HG02571 (cell line): ENCODE results near the gene NACC2.

Source experiments
- ATAC-seq: cut with Tn5 transposase; IDR thresholded peaks from one replicate; pipeline ENCODE4 v1.9.1; 2021; ENCODE audit warnings: mild to moderate bottlenecking, moderate library complexity; ENCODE audit not compliant: unreplicated experiment

The NACC2 gene

DNA sequence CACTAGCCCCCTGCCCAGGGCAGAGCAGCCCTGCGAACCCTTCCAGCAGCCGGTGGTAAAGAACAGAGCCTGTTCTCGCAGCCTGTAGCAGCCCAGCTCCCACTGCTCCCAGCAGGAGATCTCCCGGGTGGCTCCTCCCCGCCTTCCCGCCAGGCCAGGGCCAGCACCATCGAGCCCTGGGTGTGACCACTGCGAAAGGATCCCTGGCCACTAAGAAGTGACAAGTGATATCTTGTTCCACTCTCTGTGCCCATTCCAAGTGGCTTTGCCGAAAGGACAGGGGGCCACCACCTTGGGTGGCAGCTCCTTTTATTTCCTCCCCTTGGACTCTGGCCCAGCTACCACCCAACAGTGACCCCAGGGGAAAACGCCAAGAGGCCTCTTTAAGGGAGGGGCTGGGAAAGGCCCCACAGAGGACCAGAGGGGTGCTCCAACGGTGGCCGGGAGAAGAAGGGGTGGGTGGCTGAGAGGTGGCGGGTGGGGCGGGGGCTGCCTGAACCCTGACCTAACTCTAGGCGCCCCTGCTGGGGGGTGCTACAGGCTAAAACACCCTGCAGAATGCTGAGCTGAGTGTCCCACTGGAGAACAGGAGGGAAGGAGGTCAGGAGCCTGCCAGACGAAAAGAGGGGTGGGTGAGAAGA is 1.6 kb downstream of the NACC2 start:
- ATAC-seq: no peak

DNA sequence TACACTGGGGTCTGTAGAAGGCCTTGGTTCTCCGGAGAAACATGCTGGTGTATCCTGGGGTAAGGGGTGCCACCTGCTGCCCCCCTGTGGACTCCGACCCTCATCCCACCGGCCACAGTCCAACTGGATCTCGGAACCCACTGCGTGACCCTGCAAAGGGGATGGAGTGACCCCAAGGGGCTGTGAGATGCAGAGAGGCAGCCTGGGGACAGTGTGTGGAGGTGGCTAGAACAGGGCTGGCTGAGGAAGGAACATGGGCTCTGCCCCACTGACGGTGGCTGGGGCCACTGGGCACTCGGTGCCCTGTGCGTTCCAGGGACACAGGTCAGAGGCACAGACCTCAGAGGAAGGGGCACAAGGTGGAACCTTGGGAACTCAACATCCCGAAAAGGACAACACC is 2.3 kb downstream of the NACC2 start:
- no peak for ATAC-seq

DNA sequence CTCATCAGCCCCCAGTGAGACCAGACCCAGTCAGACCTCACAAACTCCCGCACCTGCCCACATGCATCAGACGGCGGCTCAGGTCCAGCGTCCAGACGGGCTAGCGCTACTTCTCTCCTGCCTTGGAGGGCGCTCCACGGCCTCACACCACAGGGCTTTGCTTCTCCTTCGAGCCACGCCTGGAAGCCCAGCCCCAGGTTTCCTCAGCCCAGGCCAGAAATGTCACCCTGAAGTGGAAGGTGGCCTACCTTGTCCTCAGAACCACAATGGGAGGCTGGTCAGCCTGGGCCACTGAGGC is 2.8 kb downstream of the NACC2 start:
- no peak for ATAC-seq

DNA sequence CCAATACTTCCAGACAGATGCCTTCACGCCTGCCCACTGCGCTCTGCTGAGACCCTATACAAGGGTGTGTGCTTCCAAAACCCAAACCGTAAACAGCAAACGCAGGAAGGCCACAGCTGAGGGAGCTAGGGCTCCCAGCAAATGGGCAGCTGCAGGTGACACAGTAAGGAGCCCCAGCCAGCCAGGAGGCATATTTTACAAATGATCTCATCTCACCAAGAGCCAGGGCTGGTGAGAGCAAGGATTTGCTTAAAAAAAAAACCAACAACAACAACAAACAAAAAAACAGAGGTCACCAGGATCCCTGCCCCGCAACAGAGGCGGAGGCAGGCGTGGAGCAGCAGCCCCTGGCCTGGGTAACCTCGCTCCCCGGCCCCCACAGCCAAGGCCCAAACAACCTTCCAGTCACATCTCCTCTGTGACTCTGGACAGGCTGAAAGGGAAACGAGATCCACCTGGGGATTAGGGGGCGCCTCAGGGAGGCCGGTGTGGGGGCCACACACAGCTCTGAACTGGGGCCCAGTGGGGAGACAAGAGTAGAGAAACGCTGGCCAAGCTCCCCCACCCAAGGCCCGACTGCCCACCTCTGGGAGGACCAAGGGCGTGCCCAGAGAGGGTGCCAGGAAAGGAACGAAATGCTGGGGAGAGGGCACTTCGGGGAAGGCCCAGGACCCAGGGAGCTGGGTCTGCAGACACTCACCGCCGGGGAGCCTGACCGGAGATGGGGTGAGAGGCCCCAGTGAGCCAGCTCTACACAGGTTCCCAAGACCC is 3.3 kb downstream of the NACC2 start:
- no peak for ATAC-seq

DNA sequence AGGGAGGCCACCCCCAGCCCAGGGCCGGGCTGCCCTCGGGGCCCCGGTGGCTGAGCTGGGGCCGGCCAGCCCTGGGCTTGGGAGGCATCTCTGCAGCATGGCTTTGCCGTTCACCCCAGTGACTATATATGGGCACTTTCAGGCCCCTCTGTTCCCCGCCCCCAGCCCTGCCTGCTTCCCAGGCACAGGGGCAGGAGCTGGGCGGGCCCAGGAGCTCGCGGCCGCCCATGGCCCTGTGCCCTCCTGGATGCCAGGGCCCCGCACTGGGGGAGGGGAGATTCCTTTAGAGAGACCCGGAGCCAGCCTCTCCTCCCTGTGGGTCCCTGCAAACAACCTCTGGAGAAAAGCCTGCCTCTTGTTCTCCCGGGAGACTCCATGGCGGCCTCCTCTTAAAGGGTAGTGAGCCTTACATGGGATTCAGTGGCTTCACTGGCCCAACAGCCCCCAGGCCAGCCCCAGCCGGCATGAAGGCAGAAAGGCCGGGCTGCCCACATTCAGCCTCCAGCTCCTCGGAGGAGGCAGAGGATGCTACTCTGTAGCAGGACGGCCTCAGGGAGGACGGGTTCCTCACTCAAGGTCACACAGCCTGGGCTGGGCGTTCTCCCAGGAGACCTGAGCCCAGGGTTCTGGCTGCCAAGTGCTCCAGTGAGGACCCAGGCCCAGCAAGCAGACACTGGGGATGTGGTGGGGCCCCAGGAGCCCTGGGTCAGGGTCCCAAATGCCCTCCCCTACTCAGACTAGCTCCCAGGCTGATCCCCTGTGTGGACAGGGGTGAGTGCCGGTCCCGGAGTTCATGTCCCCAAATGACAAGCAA is 4.1 kb downstream of the NACC2 start:
- no peak for ATAC-seq

DNA sequence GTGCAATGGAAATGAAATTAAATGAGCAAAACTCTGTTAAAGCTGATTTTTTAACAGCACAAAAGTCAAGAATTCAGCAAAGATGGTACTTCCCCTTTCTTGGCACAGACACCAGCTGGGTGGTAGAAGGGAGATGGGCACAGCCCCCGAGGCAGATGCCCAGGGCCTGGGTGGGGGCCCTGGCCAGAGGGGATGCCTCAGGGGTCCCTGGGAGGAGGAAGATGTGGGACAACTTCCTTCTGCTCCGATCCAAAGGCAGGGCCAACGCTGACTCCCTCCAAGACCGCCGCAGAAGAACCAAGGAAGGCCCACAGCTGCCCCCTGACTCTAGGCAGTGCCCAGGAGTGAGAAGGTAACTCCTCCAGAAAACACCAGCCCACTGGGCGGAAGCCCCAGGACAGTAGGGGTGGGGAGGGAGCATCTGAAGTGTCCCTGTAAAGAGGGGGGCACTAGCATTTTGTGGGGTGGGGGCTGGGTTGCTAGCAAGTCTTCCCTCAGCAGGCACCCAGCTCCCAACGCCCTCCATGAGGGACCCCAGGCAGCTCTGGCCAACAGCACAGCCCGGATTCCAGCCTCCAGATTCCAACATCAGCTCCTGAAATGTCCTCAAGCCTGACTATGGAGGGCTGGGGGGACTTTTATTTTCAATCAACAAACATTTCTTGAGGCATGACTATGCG is 4.9 kb downstream of the NACC2 start:
- no peak for ATAC-seq

DNA sequence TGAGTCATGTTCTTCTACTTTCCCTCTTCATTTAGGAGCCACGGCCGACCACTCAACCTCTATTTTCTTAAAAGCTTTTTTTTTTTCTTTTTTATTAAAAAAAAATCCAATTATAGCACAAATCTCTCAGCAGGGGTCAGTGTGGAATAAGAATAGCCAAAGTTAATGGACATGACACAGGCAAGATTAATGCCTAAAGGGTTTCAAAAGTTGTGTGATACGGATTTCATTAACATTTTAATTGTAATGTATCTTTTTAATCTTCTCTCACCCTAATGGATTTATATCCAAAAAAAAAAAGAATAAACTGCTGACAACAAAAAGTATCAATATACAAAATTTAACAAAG is 5.4 kb downstream of the NACC2 start:
- no peak for ATAC-seq

DNA sequence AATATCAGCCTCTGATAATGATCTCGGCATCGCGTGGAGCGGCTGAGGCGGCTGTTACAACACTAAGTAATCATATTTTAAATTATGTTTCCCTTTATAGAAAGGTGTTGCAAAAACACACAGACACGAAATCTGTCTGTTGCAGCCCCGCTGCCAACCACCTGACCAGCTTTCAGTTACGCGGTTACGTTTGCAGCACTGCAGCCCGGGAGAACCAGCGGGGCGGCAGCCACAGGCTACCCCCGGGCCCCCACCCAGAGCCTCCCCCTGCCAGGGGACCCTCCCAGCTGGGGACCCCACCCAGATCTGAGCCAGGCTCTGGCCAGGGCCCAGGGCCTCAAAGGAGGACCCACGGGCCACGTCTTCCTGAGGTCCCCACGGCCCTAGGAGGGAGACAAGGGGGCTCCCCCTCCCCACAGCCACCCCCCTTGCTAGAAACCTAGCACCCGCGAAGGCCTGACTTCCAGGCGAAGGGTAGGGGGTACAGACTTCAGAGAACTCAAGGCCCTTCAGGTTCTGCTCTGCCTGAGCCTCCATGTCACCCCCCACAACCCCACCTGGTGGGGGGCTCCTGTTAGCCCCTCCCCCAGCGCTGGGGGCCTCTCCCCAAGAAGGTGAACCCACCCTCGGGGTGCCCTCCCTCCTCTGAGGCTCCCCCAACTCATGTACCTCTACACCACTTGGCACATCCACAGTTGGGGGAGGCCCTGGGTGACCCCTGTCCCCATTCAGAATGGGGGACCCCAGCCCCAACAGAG is 6.0 kb downstream of the NACC2 start:
- no peak for ATAC-seq

DNA sequence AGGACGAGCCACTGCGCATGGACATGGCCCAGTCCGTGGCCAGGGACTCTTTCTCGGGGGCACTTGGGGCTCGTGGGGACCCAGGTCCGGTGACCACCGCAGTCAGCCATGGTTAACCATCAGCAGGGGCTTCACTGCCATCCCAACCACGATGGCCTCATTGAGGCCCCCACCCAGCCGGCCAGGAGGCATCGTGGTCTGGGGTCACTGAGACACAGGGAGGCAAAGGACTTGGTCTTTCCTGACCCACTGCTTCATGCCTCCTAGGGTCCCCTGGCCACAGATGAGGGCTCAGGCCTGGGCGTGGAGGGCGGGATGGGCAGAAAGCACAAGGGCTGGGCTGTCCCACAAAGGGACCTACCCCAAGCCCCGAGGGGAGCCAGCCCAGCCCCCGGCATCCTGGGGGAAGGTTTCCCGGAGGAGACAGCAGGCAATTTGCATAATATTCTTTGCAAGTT is 6.6 kb downstream of the NACC2 start:
- no peak for ATAC-seq

DNA sequence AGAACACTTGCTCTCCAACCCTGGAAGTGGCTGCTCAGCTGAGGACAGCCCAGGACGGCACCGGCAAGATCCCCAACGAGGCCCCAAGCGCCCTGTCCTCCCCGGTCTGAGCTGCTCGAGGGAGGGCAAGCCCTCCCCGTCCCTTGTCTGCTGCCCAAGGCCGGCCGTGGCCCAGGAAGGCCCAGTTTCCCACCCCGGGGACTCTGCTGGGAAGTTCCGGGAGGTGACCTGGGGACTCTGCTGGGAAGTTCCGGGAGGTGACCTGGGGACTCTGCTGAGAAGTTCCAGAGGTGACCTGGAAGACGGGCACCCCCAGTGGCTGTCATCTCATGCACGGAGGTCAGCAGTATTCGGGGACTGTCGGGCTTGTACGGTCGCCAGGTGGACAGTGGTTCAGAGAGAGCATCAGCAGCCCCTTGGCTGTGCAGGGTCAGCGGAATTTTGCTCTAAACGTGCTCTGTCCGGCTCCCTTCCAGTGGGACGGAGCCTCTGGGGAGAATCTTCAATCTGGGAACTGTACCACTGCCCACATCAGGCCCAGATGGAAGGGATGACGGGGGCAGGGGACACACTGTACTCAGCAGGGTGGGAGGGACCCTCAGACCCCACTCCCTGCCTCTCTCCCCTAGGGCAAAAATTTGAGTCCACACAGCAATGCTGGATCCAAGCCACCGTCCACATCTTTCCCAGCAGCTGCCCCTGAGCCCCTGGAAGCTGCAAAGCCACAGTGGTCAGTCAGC is 7.2 kb downstream of the NACC2 start:
- ATAC-seq: no peak

DNA sequence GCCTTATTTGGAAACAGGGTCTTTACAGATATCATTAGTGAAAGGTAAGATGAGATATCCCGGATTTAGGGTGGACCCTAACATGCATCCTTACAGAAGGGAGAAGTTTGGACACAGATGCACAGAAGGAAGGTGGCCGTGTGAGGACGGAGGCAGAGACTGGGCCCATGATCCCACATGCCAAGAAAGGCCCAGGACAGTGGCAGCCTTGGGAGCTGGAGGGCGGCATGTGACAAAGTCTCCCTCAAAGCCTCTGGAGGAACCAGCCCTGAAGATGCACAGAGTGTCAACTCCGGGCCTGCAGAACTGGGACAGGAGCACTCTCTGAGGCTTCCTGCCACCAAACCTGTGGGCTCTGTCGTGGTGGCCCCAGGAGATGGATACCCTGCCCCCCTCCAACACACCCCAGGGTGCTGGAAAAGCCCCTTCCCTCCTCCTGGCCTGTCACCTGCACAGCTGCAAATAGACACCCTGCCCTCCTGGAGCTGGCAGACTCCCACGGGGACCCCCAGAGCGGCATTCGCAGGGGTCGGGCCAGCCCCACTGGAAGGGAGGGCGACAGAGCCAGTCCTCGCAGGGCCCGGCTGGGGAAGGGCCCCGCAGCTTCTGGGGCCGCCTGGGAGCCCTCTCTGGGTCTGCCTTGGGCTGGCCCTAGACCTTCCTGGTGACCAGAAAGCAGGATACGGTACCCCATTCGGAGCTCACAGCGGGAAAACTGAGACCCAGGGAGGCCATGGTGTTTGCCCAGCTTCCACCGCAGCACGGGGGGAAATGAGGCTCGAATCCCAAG is 7.9 kb downstream of the NACC2 start:
- ATAC-seq: no peak

DNA sequence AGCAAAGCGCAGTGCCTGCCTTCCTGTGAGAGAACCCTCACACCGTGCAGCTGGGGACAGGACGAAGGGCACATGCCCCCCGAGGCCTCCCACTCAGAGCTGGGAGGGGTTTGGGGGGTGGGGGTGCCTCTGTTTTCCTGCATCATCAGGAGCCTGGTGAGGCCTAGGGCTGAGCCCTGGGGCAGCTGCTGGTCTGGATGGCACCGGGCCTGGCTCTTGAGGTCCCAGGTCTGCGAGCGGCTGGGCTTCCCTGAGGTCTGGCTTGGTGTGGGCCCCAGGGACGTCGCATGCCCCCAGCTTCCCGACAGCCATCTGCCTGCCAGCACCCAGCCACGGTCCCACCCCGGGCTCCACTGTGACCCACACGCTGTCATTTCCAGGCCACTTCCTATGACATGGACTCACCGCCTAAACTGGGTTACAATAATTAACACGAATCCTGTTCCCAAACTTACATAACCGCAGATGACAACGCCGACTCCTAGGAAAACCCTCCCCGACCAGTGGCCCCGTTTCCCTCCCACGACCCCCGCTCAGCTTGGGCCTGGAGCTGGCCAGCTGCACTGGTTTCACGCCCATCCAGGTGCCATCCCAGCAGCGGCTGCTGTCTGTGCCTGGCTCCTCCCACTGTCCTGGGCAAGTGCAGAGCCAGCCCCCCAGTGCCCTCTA is 8.7 kb downstream of the NACC2 start:
- no peak for ATAC-seq

DNA sequence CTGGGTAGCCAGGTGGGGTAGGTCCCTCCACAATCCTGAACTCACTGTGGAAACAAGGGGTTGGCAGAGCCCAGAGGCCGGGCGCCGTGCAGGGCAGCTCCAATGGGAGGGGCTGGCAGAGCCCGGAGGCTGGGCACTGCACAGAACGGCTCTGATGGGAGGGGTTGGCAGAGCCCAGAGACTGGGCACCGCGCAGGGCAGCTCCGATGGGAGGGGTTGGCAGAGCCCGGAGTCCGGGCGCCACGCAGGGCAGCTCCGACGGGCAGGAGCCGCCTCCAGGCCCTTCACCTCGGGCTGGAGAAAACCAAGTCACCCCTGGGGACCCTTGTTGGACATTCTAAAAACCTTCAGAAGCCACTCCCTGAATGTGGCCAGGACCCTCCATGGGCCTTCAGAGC is 9.3 kb downstream of the NACC2 start:
- no peak for ATAC-seq

DNA sequence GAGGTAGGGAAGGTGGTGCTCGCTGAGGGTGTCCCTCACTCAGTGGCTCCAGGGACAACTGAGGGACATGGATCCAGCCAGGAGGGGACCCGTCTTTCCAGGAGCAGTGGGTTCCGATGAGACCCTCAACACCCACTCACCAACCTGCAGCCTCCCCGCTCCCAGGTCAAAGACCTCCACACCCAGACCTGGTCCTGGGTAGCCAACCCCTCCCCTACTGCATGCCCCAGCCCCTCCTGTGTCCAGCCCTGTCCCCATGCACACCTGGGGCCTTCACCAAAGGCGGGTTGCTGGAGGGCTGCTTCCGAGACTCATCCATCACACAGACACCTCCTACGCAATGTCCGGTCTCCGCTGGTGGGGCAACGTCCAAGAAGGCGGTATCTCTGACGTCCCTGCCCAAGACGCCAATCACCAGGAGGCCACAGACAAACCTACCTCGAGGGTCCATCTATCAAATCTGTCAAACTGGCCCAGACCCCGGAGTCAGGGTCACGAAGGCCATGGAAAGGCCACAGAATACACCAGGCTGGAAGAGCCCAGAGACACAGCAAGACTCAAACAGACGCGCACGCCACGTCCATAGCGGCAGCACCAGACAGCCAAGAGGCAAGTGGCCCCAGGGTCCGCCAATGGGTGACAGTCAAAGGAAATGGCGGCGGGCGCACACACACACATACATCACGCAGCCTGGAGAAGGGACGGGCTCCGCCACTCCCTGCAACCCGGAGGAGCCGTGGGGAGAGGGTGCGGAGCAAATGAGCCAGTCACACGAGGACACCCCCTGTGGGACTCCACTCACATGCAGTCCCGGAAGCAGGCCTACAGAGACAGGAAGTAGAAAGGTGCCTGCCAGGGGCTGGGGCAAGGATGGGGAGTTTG is 10.8 kb downstream of the NACC2 start:
- no peak for ATAC-seq

DNA sequence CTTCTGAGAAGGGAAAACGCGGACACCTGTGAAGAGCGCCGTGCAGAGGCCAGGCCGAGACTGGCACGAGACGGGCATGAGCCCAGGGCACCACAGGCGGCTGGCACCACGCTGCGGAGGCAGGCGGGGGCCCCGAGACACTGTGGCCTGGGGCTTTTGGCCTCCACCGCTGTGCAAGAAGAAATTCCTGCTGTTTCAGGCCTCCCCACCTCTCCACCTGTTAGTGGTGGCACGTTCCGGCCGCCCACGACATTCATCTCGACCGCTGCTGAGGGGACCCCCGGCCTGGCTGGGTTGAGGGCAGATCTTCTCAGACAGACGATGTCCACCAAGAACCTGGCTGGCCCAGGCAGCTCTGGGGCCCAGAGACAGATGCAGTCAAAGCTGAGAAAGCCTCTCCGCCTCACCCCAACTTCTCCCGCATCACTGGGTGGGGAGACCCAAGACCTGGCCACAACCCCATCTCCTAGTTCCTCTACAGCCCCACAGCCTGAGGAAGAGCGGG is 11.5 kb downstream of the NACC2 start:
- no peak for ATAC-seq

DNA sequence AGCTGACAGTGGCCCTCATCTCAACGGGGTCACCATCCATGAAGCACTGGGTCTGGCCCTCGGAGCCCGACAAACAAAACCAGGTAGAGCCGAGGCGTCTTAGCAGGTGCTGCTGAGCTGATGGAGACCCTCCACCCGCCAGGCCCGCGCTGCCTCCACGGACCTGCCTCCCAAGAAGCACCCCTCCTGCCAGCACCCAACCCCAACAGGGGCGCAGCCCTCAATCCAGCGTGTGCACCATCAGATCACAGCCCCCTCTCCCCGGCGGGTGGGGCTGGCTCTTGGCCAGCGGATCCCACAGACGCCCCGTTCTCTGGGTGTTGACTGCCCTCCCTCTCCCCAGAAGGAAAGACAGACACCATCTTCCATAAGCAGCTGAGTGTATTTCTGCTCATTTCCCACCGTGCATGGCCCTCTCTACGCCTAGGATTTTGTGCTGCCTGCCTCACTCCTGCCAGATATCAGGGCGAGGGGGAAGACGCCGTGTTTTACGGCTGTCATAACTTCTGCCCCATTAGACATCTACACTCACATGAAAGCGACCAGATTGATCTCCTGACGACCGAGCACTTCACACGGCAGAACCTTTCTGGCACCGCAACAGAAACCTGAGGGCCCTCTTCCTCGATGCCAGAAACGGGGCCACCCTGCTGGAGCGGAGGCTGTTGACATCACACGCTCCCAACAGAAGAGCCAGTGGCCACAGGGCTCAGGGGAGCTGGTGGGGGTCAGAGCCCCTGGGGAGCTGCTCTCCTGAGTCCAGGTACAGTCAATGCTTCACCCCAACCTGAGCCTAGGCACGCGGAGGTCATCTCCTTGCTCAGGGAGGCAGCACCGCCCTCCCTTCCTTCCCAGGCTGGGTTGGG is 12.4 kb downstream of the NACC2 start:
- ATAC-seq: no peak
